Neuronal stem cell (in vitro differentiated cells): ENCODE data around the gene LRMDA.

Experiments
- DNase-seq: peaks from one replicate; pipeline ENCODE4 v3.0.0-alpha.2; 2013; ENCODE audit warnings: low spot score
- H2AFZ ChIP-seq: one replicate; pipeline ENCODE4 v1.6.1; 2013; ENCODE audit warnings: mild to moderate bottlenecking, low read length, inconsistent platforms
- H2AK5ac ChIP-seq: 2 replicates; pipeline ENCODE4 v1.6.1; 2013; ENCODE audit warnings: low read depth, mild to moderate bottlenecking, inconsistent platforms, low read length, moderate library complexity, mixed read lengths
- H2BK120ac ChIP-seq: 2 replicates; pipeline ENCODE4 v1.6.1; 2013; ENCODE audit warnings: low read depth, mild to moderate bottlenecking, inconsistent platforms, low read length, moderate library complexity, mixed read lengths
- H2BK12ac ChIP-seq: one replicate; pipeline ENCODE4 v1.6.1; 2013; ENCODE audit warnings: low read length, inconsistent platforms
- H2BK15ac ChIP-seq: 2 replicates; pipeline ENCODE4 v1.6.1; 2013; ENCODE audit warnings: mild to moderate bottlenecking, low read length, inconsistent platforms, mixed read lengths
- H2BK5ac ChIP-seq: one replicate; pipeline ENCODE4 v1.6.1; 2013; ENCODE audit warnings: inconsistent platforms, mild to moderate bottlenecking, low read length, moderate library complexity
- H3K14ac ChIP-seq: one replicate; pipeline ENCODE4 v1.6.1; 2013; ENCODE audit warnings: low read length, inconsistent platforms
- H3K18ac ChIP-seq: 2 replicates; pipeline ENCODE4 v1.6.1; 2013; ENCODE audit warnings: low read length, inconsistent platforms
- H3K23ac ChIP-seq: 2 replicates; pipeline ENCODE4 v1.6.1; 2013; ENCODE audit warnings: low read depth, mild to moderate bottlenecking, mixed read lengths, low read length, inconsistent platforms; ENCODE audit not compliant: poor library complexity
- H3K27ac ChIP-seq: replicated peaks from 3 replicates; pipeline ENCODE4 v1.5.1; 2013; ENCODE audit warnings: low read length, inconsistent platforms
- H3K27me3 ChIP-seq, 3 experiments: 2 replicates each; pipeline ENCODE4 v1.6.1; 2013; ENCODE audit warnings: low read length in 3 of 3, mild to moderate bottlenecking in 2 of 3, inconsistent platforms in 1 of 3, low read depth in 1 of 3, mixed read lengths in 1 of 3, moderate library complexity in 1 of 3; ENCODE audit not compliant: control insufficient read depth in 3 of 3, insufficient read depth in 3 of 3
- H3K36me3 ChIP-seq, 2 donors: replicated peaks in 1 of 2; 2 replicates each; pipeline ENCODE4 v1.6.1; 2013; ENCODE audit warnings: low read length in 2 of 2; ENCODE audit not compliant: control insufficient read depth in 2 of 2, insufficient read depth in 2 of 2
- H3K4ac ChIP-seq: 2 replicates; pipeline ENCODE4 v1.6.1; 2013; ENCODE audit warnings: inconsistent platforms, mild to moderate bottlenecking, low read length, moderate library complexity
- H3K4me1 ChIP-seq, 2 donors: 1 replicate in 1 of 2; 2 replicates in 1 of 2; pipeline ENCODE4 v1.6.1; 2013; ENCODE audit warnings: low read length in 2 of 2, low read depth in 1 of 2; ENCODE audit not compliant: control insufficient read depth in 2 of 2, insufficient read depth in 1 of 2
- H3K4me2 ChIP-seq: one replicate; pipeline ENCODE4 v1.6.1; 2013; ENCODE audit warnings: mild to moderate bottlenecking, low read length, inconsistent platforms; ENCODE audit not compliant: insufficient read depth, poor library complexity, severe bottlenecking
- H3K4me3 ChIP-seq, 2 donors: 2 replicates each; pipeline ENCODE4 v1.5.1; 2013; ENCODE audit warnings: low read length in 2 of 2, mild to moderate bottlenecking in 2 of 2, inconsistent platforms in 1 of 2, moderate library complexity in 1 of 2
- H3K79me1 ChIP-seq: one replicate; pipeline ENCODE4 v1.6.1; 2013; ENCODE audit warnings: low read depth, mild to moderate bottlenecking, inconsistent platforms, low read length, moderate library complexity
- H3K9ac ChIP-seq: one replicate; pipeline ENCODE4 v1.6.1; 2013; ENCODE audit warnings: mild to moderate bottlenecking, low read depth, low read length, inconsistent platforms; ENCODE audit not compliant: poor library complexity
- H3K9me3 ChIP-seq, 2 donors: replicated peaks in 1 of 2; 2 replicates each; pipeline versions ENCODE3 to v1.6.1; 2013; ENCODE audit warnings: low read length in 2 of 2, mild to moderate bottlenecking in 2 of 2, inconsistent platforms in 1 of 2, low read depth in 1 of 2, mixed read lengths in 1 of 2, moderate library complexity in 1 of 2; ENCODE audit not compliant: control insufficient read depth in 2 of 2, insufficient read depth in 1 of 2
- H4K8ac ChIP-seq: one replicate; pipeline ENCODE4 v1.6.1; 2013; ENCODE audit warnings: low read depth, mild to moderate bottlenecking, inconsistent platforms, low read length, moderate library complexity
- H4K91ac ChIP-seq: one replicate; pipeline ENCODE4 v1.6.1; 2013; ENCODE audit warnings: low read length, low read depth, mild to moderate bottlenecking, inconsistent platforms; ENCODE audit not compliant: poor library complexity
- WGBS, 2 donors: extraction: QIAGEN DNeasy Blood & Tissue Kit; methylation state at CpG; one replicate each; pipeline ENCODE4 v1.1.7; 2013; ENCODE audit warnings: missing lambda C conversion rate in 2 of 2, mixed read lengths in 1 of 2; ENCODE audit not compliant: insufficient read length in 2 of 2, insufficient replicate concordance in 1 of 2; ENCODE audit errors: extremely low coverage in 2 of 2; 5-methylcytosine and 5-hydroxymethylcytosine counted together

Gene LRMDA

GRCh38 chr10:75665707-75666106 lies 234.3 kb downstream of the LRMDA start:
- no peak overlapping the region for H2AK5ac ChIP-seq
- H3K23ac ChIP-seq = no peak overlapping the region
- H3K4me2 ChIP-seq = no peak overlapping the region
- H4K8ac ChIP-seq = no peak overlapping the region
- no peak overlapping the region for H4K91ac ChIP-seq
- no peak overlapping the region for H2BK15ac ChIP-seq
- H2BK5ac ChIP-seq = no peak overlapping the region
- no peak for DNase-seq
- no peak overlapping the region for H2BK12ac ChIP-seq
- H3K14ac ChIP-seq = no peak overlapping the region
- H3K79me1 ChIP-seq = no peaks in the 10 kb centered on the region
- H3K18ac ChIP-seq = no peak overlapping the region
- H3K9me3 ChIP-seq = peaks cover 0 to 10% of the 10 kb centered on the region in 2 donors
- no peak overlapping the region for H3K4me3 ChIP-seq
- no peak overlapping the region for H2BK120ac ChIP-seq
- H3K27me3 ChIP-seq = peaks cover 0 to 11% (median 0%) of the 10 kb centered on the region in 3 experiments
- no peaks in the 10 kb centered on the region for H3K36me3 ChIP-seq
- no peaks in the 10 kb centered on the region for H3K4me1 ChIP-seq
- no peak overlapping the region for H3K4ac ChIP-seq
- no peak overlapping the region for H3K27ac ChIP-seq
- no peak overlapping the region for H3K9ac ChIP-seq
- no peak overlapping the region for H2AFZ ChIP-seq

DNA sequence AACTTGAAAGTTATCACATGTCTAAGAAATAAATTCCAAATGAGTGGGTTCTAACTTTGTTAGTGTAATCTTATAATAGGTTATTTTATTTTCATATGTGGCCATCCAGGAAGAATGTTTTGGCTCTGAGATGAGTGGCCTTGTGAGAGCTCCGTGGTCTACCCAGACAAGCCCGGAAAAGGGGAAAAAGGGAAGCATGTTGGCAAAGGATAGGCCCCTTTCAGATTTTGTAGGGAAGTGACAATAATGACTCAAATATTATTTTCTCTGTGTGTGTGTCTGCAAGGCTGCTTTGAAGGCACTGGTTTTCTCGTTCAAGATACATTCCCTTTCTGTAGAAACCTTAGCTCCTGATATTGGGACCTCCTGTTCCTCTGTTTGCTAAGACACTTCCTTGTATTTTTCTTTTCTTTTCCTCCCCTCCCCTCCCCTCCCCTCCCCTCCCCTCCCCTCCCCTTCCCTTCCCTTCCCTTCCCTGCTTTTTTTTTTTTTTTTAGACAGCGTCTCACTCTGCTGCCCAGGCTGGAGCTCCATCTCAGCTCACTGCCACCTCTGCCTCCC lies 240.8 kb downstream of the LRMDA start:
- no peak overlapping the region for H2AFZ ChIP-seq
- no peak overlapping the region for H3K4me2 ChIP-seq
- no peak overlapping the region for H4K8ac ChIP-seq
- no peak overlapping the region for H3K27ac ChIP-seq
- H3K9me3 ChIP-seq = peaks cover 0 to 10% of the 10 kb centered on the region in 2 donors
- no peak overlapping the region for H3K18ac ChIP-seq
- no peak overlapping the region for H2AK5ac ChIP-seq
- WGBS, 2 donors = no CpG with 5 or more reads among the region's 4 CpGs
- H2BK120ac ChIP-seq = no peak overlapping the region
- no peak overlapping the region for H3K23ac ChIP-seq
- H2BK5ac ChIP-seq = no peak overlapping the region
- H2BK12ac ChIP-seq = no peak overlapping the region
- no peak overlapping the region for H3K4ac ChIP-seq
- no peak overlapping the region for H3K4me3 ChIP-seq
- no peak for DNase-seq
- H3K27me3 ChIP-seq = peaks cover 0 to 7% (median 0%) of the 10 kb centered on the region in 3 experiments
- H3K79me1 ChIP-seq = no peaks in the 10 kb centered on the region
- H3K9ac ChIP-seq = no peak overlapping the region
- no peak overlapping the region for H2BK15ac ChIP-seq
- no peak overlapping the region for H3K14ac ChIP-seq
- H3K36me3 ChIP-seq = no peaks in the 10 kb centered on the region
- H3K4me1 ChIP-seq = no peaks in the 10 kb centered on the region
- no peak overlapping the region for H4K91ac ChIP-seq

- no peak overlapping the region for H3K27ac ChIP-seq
- H4K8ac ChIP-seq = no peak overlapping the region
- peaks cover 0 to 5% (median 0%) of the 10 kb centered on the region in 3 experiments for H3K27me3 ChIP-seq
- H3K18ac ChIP-seq = no peak overlapping the region
- H3K9ac ChIP-seq = no peak overlapping the region
- no peaks in the 10 kb centered on the region for H3K79me1 ChIP-seq
- no peak overlapping the region for H2BK12ac ChIP-seq
- no CpG with 5 or more reads among the region's 4 CpGs for WGBS, 2 donors
- no peak overlapping the region for H2AK5ac ChIP-seq
- no peak overlapping the region for H3K4me3 ChIP-seq
- H3K9me3 ChIP-seq = peaks cover 0 to 10% of the 10 kb centered on the region in 2 donors
- no peak overlapping the region for H3K23ac ChIP-seq
- no peak overlapping the region for H2AFZ ChIP-seq
- no peak overlapping the region for H4K91ac ChIP-seq
- no peak overlapping the region for H3K4ac ChIP-seq
- H3K4me1 ChIP-seq = no peaks in the 10 kb centered on the region
- H2BK120ac ChIP-seq = no peak overlapping the region
- H3K4me2 ChIP-seq = no peak overlapping the region
- H2BK15ac ChIP-seq = no peak overlapping the region
- DNase-seq = no peak
- H3K36me3 ChIP-seq = no peaks in the 10 kb centered on the region
- H3K14ac ChIP-seq = no peak overlapping the region
- H2BK5ac ChIP-seq = no peak overlapping the region
These were observed 241.4 kb downstream of the LRMDA start for GRCh38 chr10:75672842-75673241.

DNA sequence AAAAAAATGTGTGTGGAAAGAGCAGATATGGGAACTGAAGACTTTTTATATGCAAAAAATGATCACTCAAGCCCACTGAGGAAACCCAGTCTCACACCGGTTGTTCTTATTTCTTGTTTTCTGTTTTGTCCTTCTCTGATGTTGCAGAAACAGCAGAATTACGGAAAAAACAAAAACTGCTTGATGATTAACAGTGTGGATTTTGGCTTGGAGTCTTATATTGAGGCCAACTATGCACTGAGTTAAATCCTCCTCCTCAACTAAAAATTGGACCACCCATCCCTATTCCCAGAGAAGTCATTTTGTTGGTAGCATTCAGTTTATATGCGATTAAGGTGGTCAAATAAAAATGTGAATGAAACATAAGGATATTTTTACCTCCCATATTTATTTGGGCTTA lies 246.1 kb downstream of the LRMDA start:
- H3K4me1 ChIP-seq = peaks cover 0 to 2% of the 10 kb centered on the region in 2 donors
- peaks cover 2% of the 10 kb centered on the region for H3K79me1 ChIP-seq
- H3K36me3 ChIP-seq = no peaks in the 10 kb centered on the region
- H2BK12ac ChIP-seq = no peak overlapping the region
- no peak overlapping the region for H3K27ac ChIP-seq
- no peak overlapping the region for H3K4me3 ChIP-seq
- H2BK120ac ChIP-seq = no peak overlapping the region
- H3K23ac ChIP-seq = no peak overlapping the region
- H3K4ac ChIP-seq = no peak overlapping the region
- no peak overlapping the region for H2AFZ ChIP-seq
- H3K4me2 ChIP-seq = no peak overlapping the region
- no CpG with 5 or more reads among the region's 3 CpGs for WGBS, 2 donors
- no peak overlapping the region for H2BK15ac ChIP-seq
- no peak overlapping the region for H2BK5ac ChIP-seq
- no peak overlapping the region for H3K9ac ChIP-seq
- peaks cover 0 to 4% (median 0%) of the 10 kb centered on the region in 3 experiments for H3K27me3 ChIP-seq
- H3K18ac ChIP-seq = no peak overlapping the region
- H4K91ac ChIP-seq = no peak overlapping the region
- H2AK5ac ChIP-seq = no peak overlapping the region
- peaks cover 0 to 2% of the 10 kb centered on the region in 2 donors for H3K9me3 ChIP-seq
- no peak for DNase-seq
- H3K14ac ChIP-seq = no peak overlapping the region
- no peak overlapping the region for H4K8ac ChIP-seq
